ENCODE measurements around the gene RRP8.

DNA sequence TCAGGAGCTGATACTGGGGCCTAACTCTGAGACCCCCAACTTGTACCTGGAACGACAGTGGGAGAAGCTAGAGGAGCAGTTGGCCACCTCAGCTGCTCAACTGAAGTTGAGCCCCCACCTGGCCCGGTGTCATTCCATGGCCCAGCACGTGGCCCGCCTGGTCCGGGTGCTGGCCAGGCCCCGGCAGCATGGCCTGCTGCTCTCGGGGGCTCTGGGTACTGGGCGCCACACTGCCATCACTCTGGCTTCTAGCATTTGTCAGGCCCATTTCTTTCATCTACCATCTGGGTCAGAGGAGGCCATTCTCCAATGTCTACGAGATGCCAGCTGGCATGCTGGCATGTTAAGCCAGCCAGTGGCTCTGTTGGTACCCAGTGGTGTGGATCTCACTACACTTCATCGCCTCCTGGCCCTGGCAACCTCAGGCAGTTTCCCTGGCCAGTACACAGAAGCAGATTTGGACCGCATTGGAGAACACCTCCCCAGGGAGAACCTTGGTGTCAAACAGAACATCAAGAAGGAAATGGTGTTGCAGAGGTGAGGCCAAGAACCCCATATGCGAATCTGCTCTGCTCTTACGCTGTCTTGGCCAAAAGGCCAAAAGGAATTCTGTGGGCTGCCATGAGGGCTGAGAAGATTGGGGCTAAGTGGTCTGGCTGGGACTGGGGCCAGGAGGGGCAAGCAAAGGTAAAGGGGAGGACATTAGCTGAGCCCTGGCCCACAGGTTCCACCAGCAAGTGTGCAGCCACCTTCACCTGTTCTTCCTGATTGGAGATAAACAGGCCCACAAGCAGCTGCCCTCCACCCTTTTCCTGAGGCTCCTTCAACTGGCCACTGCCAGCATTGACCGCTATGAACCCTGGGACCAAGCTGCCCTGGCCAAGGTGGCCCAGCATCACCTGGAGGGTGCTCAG is 45.4 kb downstream of the RRP8 start:
- TF ChIP-seq, protein P1, sequence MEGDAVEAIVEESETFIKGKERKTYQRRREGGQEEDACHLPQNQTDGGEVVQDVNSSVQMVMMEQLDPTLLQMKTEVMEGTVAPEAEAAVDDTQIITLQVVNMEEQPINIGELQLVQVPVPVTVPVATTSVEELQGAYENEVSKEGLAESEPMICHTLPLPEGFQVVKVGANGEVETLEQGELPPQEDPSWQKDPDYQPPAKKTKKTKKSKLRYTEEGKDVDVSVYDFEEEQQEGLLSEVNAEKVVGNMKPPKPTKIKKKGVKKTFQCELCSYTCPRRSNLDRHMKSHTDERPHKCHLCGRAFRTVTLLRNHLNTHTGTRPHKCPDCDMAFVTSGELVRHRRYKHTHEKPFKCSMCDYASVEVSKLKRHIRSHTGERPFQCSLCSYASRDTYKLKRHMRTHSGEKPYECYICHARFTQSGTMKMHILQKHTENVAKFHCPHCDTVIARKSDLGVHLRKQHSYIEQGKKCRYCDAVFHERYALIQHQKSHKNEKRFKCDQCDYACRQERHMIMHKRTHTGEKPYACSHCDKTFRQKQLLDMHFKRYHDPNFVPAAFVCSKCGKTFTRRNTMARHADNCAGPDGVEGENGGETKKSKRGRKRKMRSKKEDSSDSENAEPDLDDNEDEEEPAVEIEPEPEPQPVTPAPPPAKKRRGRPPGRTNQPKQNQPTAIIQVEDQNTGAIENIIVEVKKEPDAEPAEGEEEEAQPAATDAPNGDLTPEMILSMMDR (IDR thresholded peaks at IDR 0.05) = no peak
- TF ChIP-seq POLR2A (IDR thresholded peaks at IDR 0.05) = no peak
